HG03159 (cell line): ENCODE measurements around the gene CTNNA2.

Experiments used
- ATAC-seq: cut with Tn5 transposase; IDR thresholded peaks from one replicate; pipeline ENCODE4 v1.9.1; 2021; ENCODE audit warnings: mild to moderate bottlenecking, moderate library complexity; ENCODE audit not compliant: unreplicated experiment

Gene CTNNA2

GRCh38 chr2:79971807-79972206 lies 459.0 kb downstream of the CTNNA2 start:
- no peak for ATAC-seq

GRCh38 chr2:79972661-79973060 lies 459.8 kb downstream of the CTNNA2 start:
- ATAC-seq = no peak

- ATAC-seq = no peak
These were observed 463.1 kb downstream of the CTNNA2 start for GRCh38 chr2:79975791-79976565.

- no peak for ATAC-seq
These were observed 464.9 kb downstream of the CTNNA2 start for GRCh38 chr2:79977792-79978191.

GRCh38 chr2:79980116-79980515 lies 467.3 kb downstream of the CTNNA2 start:
- no peak for ATAC-seq

- no peak for ATAC-seq
These were observed 468.0 kb downstream of the CTNNA2 start for GRCh38 chr2:79980816-79981215.

- ATAC-seq = no peak
These were observed 468.5 kb downstream of the CTNNA2 start for GRCh38 chr2:79981316-79981715.

GRCh38 chr2:79982445-79982844 lies 469.6 kb downstream of the CTNNA2 start:
- ATAC-seq = no peak

- ATAC-seq = no peak
These were observed 471.6 kb downstream of the CTNNA2 start for GRCh38 chr2:79984476-79984875.

- ATAC-seq = no peak
These were observed 472.3 kb downstream of the CTNNA2 start for GRCh38 chr2:79985145-79985544.

GRCh38 chr2:79985571-79985970 lies 472.7 kb downstream of the CTNNA2 start:
- no peak for ATAC-seq

- no peak for ATAC-seq
These were observed 480.3 kb downstream of the CTNNA2 start for GRCh38 chr2:79993144-79993543.

- no peak for ATAC-seq
These were observed 481.3 kb downstream of the CTNNA2 start for GRCh38 chr2:79994161-79994560.

GRCh38 chr2:79994965-79995364 lies 482.1 kb downstream of the CTNNA2 start:
- no peak for ATAC-seq

GRCh38 chr2:79996709-79997108 lies 483.9 kb downstream of the CTNNA2 start:
- ATAC-seq = no peak

GRCh38 chr2:80001701-80002101 lies 488.9 kb downstream of the CTNNA2 start:
- no peak for ATAC-seq

- no peak for ATAC-seq
These were observed 489.3 kb downstream of the CTNNA2 start for GRCh38 chr2:80002112-80002511.

- ATAC-seq = no peak
These were observed 489.8 kb downstream of the CTNNA2 start for GRCh38 chr2:80002568-80003157.

- no peak for ATAC-seq
These were observed 495.1 kb downstream of the CTNNA2 start for GRCh38 chr2:80007777-80008503.

GRCh38 chr2:80008596-80008995 lies 495.7 kb downstream of the CTNNA2 start:
- ATAC-seq = no peak

GRCh38 chr2:80009211-80009610 lies 496.4 kb downstream of the CTNNA2 start:
- ATAC-seq = no peak

GRCh38 chr2:80012061-80012460 lies 499.2 kb downstream of the CTNNA2 start:
- ATAC-seq = no peak
